Measurements from ENCODE around the gene CABLES2.

The CABLES2 gene

DNA sequence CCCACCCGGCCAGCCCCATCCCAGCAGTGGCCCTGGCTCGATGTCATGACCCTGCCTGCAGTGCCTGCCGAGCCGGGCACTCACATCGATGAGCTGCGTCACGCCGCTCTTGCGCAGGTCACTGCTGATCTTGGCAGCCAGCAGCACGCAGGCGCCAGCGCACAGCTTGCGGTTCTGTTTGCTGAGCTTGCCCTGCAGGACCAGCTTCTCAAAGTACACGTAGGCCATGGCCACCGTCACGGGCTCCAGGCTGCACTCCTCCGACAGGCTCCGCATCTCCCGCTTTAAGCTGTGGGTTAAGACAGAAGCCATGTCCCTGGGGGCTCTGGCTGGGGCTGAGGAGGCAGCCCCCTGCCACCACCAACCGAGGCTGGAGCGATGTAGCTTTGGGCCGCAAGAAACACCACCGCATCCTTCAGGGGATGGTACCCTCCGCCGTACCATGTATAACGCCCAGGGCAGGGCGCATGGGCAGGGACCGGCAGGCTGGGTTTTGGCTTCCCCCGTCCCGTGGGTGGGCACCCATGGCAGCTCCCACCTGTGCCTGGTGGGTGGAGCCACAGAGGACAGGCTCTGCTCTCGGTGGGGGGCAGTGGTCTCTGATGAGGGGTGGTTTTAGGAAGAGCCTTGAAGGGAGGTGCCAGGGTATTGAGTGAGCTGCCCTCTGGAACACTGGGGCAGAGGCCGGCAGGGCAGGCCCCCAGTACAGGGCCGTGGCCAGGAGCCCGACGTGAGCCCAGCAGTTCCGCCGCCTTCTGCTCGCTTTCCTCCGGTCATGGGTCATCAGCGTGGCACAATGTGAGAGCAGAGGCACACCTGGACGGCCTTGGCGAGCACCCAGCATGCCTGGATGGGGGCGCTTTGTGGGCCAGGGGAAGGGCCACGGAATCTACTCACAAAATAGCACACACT is 15.7 kb downstream of the CABLES2 start:
- H3K4me3 ChIP-seq (ENCODE audit: low read depth, low read length): no peak overlapping the region

DNA sequence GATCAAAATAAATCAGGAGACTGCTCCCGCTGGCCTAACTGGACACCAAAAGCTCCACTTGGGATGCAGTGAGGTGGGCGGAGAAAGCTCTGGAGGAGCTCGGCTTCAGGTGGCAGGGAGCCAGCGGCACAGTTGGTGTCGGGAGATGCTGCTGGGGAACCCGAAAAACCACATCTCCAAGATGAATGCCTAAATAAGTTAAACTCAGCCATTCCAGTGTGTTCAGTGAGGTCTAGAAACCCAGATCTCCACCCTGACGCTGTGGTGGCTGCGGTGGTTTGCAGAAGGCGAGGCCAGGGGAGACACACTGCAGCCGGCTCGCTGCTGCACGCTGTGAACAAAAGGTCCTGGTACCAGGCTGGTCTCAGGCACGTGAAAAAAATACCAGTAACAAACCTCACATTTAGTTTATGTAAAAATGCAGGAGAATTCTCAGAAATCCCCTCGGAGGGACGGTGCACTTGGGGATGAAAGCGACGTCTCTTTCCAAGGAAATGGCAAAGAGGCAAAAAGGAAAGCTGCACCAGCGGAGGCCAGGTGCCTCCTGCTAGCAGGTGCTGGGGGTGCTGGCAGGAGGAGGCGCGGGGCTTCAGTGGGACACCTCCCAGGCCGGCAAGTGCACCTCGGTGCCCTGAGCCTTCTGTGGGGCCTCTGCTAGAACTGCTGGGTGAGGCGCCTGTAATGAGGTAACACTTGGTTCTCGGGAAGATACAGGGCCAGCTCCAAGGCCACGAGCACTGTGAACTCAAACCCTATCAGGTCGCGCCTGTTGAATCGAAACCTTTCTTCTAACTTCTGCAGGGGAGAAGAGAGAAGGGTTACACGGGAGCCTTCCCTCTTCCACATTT is 16.5 kb downstream of the CABLES2 start:
- no peak overlapping the region for H3K4me3 ChIP-seq (ENCODE audit: low read depth, low read length)

DNA sequence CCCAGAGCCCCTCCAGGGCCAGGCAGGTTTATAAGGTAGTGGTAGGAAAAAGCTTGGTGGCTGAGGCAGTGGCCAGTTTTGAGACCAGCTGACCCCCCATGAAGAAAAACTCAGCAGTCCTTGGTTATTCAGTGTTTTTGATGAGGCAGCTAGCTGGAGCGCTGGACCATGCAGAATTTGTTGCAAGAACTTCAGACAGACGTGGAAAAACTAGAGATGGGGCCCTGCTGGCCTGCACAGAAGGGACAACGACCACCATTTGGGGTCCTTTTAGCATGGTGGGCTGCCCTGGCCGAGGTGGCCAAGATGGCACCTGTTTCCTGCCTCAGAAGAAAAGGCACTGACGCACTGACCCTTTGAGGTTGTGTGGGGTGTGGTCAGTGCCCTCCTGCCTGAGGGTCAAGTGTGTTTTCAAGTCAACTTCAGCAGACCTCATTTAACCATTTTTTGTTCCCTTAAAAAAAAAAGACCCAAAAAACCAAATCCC is 17.4 kb downstream of the CABLES2 start:
- no peak overlapping the region for H3K4me3 ChIP-seq (ENCODE audit: low read depth, low read length)

DNA sequence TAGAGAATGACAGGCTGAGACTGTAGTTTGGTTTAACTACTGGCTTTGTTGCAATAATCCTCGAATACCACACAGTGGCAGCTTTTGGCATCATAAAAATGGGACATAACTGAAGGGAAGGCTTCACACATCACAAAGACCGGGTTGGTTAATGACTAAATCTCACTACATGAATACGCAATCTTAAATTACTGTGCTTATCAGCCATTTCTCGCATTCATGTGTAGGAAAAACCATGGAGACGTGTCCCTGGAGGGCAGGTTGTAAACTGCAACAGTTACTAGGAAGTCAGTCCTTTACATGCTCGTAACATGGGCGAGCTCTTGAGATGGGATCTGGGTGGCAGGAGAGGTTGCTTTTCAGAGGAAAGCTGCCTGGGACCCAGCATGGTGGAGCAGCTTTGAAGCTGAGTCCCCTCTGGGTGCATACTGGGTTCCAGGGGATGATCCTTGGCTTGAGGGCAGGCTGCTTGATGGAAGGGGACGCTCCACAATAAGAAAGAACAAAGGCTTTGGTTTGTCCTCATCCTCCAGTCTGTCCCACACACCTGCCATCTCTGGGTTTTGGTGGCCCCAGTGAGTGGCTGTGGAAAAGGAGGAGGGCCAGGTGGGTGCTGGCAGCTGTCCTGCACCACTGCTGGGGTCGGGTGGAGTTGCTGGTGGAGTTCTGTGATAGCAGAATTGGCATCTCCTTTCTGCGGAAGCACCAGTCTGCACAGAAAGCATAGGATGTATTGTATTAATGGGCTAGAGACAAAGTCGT is 18.1 kb downstream of the CABLES2 start:
- H3K4me3 ChIP-seq (ENCODE audit: low read depth, low read length): no peak overlapping the region

- H3K4me3 ChIP-seq (ENCODE audit: low read depth, low read length): peak overlapping the region; percentile 100
Observed at GRCh38 chr20:62387933-62388635, 19.0 kb downstream of the CABLES2 start.

GRCh38 chr20:62387219-62387913 is 19.7 kb downstream of the CABLES2 start:
- peak overlapping the region; percentile 100 for H3K4me3 ChIP-seq (ENCODE audit: low read depth, low read length)

- H3K4me3 ChIP-seq (ENCODE audit: low read depth, low read length): peak within 1 kb of the TSS; percentile 100
Observed at GRCh38 chr20:62386383-62387218, 20.5 kb downstream of the CABLES2 start, which contains the start of gene RPS21. TSS of gene RPS21 (plus strand) at chr20:62387103. CDS start at chr20:62387339, 236 bp downstream.

- no peak overlapping the region for H3K4me3 ChIP-seq (ENCODE audit: low read depth, low read length)
Observed at GRCh38 chr20:62382306-62383198, 24.5 kb downstream of the CABLES2 start.

DNA sequence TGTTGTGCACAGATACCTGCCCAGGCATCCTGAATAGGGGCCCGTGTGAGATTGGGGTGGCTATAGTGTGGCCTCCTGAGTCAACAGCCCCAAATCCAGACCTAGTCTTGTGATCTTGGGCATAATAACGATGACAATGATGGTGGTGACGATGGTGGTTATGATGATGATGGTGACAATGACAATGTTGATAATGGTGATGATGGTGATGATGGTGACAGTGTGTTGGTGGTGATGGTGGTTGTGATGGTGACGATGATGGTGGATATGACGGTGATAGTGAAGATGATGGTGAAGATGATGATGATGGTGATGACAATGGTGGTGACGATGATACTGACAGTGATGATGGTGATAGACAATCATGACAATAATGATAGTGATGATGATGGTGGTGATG is 25.2 kb downstream of the CABLES2 start:
- no peak overlapping the region for H3K4me3 ChIP-seq (ENCODE audit: low read depth, low read length)

- H3K4me3 ChIP-seq (ENCODE audit: low read depth, low read length): no peak overlapping the region
Observed at GRCh38 chr20:62381202-62381797, 25.8 kb downstream of the CABLES2 start.

GRCh38 chr20:62378215-62378614 is 28.9 kb downstream of the CABLES2 start:
- no peak overlapping the region for H3K4me3 ChIP-seq (ENCODE audit: low read depth, low read length)

- H3K4me3 ChIP-seq (ENCODE audit: low read depth, low read length): no peak overlapping the region
Observed at GRCh38 chr20:62377615-62378178, 29.4 kb downstream of the CABLES2 start.

DNA sequence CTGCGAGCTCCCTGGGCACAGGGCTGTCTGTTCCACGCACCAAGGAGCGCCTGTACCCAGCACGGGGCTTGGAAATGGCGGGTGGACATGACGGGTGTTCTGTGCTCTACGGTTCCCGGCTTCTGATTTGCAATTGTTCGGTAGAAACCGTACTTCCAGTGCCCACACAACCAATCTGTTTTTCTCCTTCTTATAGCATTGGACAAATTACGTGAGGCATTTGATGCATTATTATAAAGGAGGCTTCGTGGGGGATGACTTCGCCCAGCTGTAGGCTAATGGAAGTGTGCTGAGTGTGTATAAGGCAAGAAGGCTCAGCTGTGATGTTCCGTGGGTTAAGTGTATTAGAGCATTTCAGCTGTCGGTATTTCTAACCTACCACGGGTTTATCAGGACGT is 30.0 kb downstream of the CABLES2 start:
- no peak overlapping the region for H3K4me3 ChIP-seq (ENCODE audit: low read depth, low read length)

DNA sequence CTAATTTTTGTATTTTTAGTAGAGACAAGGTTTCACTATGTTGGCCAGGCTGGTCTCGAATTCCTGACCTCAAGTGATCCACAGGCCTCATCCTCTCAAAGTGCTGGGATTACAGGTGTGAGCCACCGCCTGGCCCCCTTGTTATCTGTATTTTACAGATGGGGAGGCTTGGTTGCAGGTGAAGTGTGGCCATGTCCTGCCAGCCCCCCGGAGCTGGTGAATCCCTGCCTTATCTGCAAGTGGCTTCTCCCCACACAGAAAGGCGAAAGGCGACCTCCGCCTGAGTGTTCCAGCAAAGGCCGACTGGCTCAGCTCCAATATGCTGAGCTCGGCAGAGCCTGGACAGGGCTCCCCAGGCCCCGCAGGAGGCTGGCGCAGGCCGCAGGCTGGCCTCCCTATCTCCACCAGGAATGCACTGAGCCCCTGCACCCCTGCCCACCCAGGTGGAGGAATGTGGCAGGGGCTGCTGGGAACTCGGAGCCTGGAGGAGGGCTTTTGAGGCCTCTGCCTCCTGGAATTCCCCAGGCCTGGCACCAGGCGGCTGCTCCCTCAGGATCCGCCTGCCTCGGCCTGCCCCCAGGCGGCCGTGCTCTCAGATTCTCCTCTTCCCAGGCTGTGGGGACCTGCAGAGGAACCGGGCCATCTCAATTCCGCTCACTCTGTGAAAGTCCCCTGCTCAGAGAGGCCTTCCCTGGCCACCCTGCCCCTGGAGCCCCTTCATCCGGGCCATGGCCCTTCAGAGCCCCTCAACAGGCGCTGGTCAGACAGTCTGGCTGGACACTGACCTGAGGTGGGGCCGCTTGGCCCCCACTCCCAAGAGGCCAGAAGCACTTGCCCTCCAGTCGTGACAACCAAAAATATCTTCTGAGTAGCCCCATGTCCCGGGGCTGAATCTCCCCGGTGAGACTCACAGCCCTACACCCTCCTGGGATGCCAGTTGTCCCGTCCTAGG is 30.7 kb downstream of the CABLES2 start:
- no peak overlapping the region for H3K4me3 ChIP-seq (ENCODE audit: low read depth, low read length)

- H3K4me3 ChIP-seq (ENCODE audit: low read depth, low read length): no peak overlapping the region
Observed at GRCh38 chr20:62374331-62375152, 32.5 kb downstream of the CABLES2 start.
